Neutrophil (primary cell): ENCODE results near the gene ANKRD55.
"Not testable (repeated sequence)": the region's sequence is repeated elsewhere in the genome, so short reads cannot be mapped to it uniquely, and the experiment has no call there.

Source experiments
- H3K27ac ChIP-seq: fragments of 200-600 bp; sonication (generic); 2 replicates; pipeline ENCODE4 v1.5.1; 2016; ENCODE audit warnings: mild to moderate bottlenecking, moderate library complexity
- H3K27me3 ChIP-seq: fragments of 200-600 bp; sonication (generic); 2 replicates; pipeline ENCODE4 v1.6.0; 2016; ENCODE audit warnings: mild to moderate bottlenecking
- H3K36me3 ChIP-seq: fragments of 200-600 bp; sonication (generic); 2 replicates; pipeline ENCODE4 v1.5.1; 2017
- H3K4me1 ChIP-seq, 2 experiments: fragments of 200-600 bp in 1 of 2; sonication (generic) in 1 of 2; 1 replicate in 1 of 2; 2 replicates in 1 of 2; pipeline versions ENCODE4 v1.5.1 to v1.6.1; 2013 to 2016; ENCODE audit warnings: low read depth in 1 of 2, low read length in 1 of 2, mild to moderate bottlenecking in 1 of 2, moderate library complexity in 1 of 2; ENCODE audit not compliant: control insufficient read depth in 1 of 2, insufficient read depth in 1 of 2
- H3K4me3 ChIP-seq, 2 experiments: fragments of 200-600 bp in 1 of 2; sonication (generic) in 1 of 2; 1 replicate in 1 of 2; 2 replicates in 1 of 2; pipeline ENCODE4 v1.5.1; 2013 to 2016; ENCODE audit warnings: low read depth in 1 of 2, low read length in 1 of 2, mild to moderate bottlenecking in 1 of 2, moderate library complexity in 1 of 2
- H3K9me3 ChIP-seq: fragments of 200-600 bp; sonication (generic); 2 replicates; pipeline ENCODE4 v1.5.1; 2016
- CTCF ChIP-seq: fragments of 200-600 bp; sonication (generic); IDR thresholded peaks from 2 replicates; pipeline ENCODE4 v1.5.1; 2016; ENCODE audit warnings: antibody characterized with exemption

The ANKRD55 gene

GRCh38 chr5:56229111-56229510 is 4.0 kb downstream of the ANKRD55 start:
- Histone ChIP-seq H3K27me3 (peaks cover 11% of the 10 kb centered on the region), H3K27ac (no peak overlapping the region), H3K36me3 (no peaks in the 10 kb centered on the region), H3K9me3 (no peaks in the 10 kb centered on the region), H3K4me3 (no peak overlapping the region), H3K4me1 (no peaks in the 10 kb centered on the region)
- no peak for TF ChIP-seq CTCF

- TF ChIP-seq CTCF: no peak
- Histone ChIP-seq H3K9me3 (no peaks in the 10 kb centered on the region), H3K4me1 (no peaks in the 10 kb centered on the region), H3K27me3 (peaks cover 11% of the 10 kb centered on the region), H3K27ac (no peak overlapping the region), H3K4me3 (no peak overlapping the region), H3K36me3 (no peaks in the 10 kb centered on the region)
Measured at GRCh38 chr5:56228631-56229030, 4.5 kb downstream of the ANKRD55 start.

- Histone ChIP-seq H3K27ac (no peak overlapping the region), H3K4me1 (no peaks in the 10 kb centered on the region), H3K4me3 (no peak overlapping the region), H3K9me3 (no peaks in the 10 kb centered on the region), H3K36me3 (no peaks in the 10 kb centered on the region), H3K27me3 (peaks cover 2% of the 10 kb centered on the region)
- TF ChIP-seq CTCF: no peak
Measured at GRCh38 chr5:56227691-56228090, 5.4 kb downstream of the ANKRD55 start.

GRCh38 chr5:56223298-56223697 is 9.8 kb downstream of the ANKRD55 start:
- not testable (repeated sequence) for H3K4me1 ChIP-seq, H3K27me3 ChIP-seq, H3K9me3 ChIP-seq, H3K36me3 ChIP-seq, H3K4me3 ChIP-seq, H3K27ac ChIP-seq

- H3K27me3 ChIP-seq, H3K4me1 ChIP-seq, H3K27ac ChIP-seq, H3K9me3 ChIP-seq, H3K36me3 ChIP-seq, H3K4me3 ChIP-seq: not testable (repeated sequence)
Measured at GRCh38 chr5:56221601-56222000, 11.5 kb downstream of the ANKRD55 start.

GRCh38 chr5:56215019-56215830 is 17.9 kb downstream of the ANKRD55 start:
- H3K27ac ChIP-seq: no peak overlapping the region
- H3K27me3 ChIP-seq: no peaks in the 10 kb centered on the region
- TF ChIP-seq CTCF: no peak

GRCh38 chr5:56213886-56214535 is 19.1 kb downstream of the ANKRD55 start:
- H3K9me3 ChIP-seq, H3K27me3 ChIP-seq, H3K4me3 ChIP-seq, H3K36me3 ChIP-seq, H3K27ac ChIP-seq, H3K4me1 ChIP-seq: not testable (repeated sequence)

More at GRCh38 chr5:56215019-56215830, 17.9 kb downstream of the ANKRD55 start:
- Histone ChIP-seq H3K4me1 (no peaks in the 10 kb centered on the region), H3K9me3 (no peaks in the 10 kb centered on the region), H3K36me3 (no peaks in the 10 kb centered on the region), H3K4me3 (no peak overlapping the region)
